H1 (cell line): ENCODE results near the gene POM121L2. TPM values are rescaled to one million over a fixed set of nuclear protein-coding genes. Genes with fewer than 3 reads are reported as not detected.

ENCODE experiments used
- CTCF ChIA-PET: fragments of 300-600 bp; sonication (Branson Sonifier 250); formaldehyde crosslinking; loops from one replicate; lab custom pipeline; 2021; ENCODE audit not compliant: partially characterized antibody; lab: Charles Lee
- POLR2A ChIA-PET: fragments of 300-600 bp; sonication (Branson Sonifier 250); formaldehyde crosslinking; loops from one replicate; lab custom pipeline; 2021; ENCODE audit warnings: inconsistent platforms; ENCODE audit not compliant: partially characterized antibody; lab: Charles Lee
- DNase-seq, 2 experiments: peaks; one replicate each; pipeline versions ENCODE4 v3.0.0 to v3.0.0-alpha.2; 2010 to 2022; ENCODE audit warnings: low spot score in 2 of 2, low read depth in 1 of 2, mixed read lengths in 1 of 2
- FAIRE-seq: peaks from 2 replicates; lab custom pipeline; 2011; peaks lifted over from hg19 to GRCh38; lab: Jason Lieb, UNC
- H2AFZ ChIP-seq: 2 replicates; pipeline ENCODE4 v1.8.1; 2012; ENCODE audit warnings: low read length, inconsistent platforms
- H2AK5ac ChIP-seq: 2 replicates; pipeline ENCODE4 v1.6.1; 2013; ENCODE audit warnings: low read depth, low read length
- H2BK120ac ChIP-seq: replicated peaks from 2 replicates; pipeline ENCODE3; 2013; ENCODE audit warnings: low read depth, low read length, inconsistent platforms
- H2BK12ac ChIP-seq: 2 replicates; pipeline ENCODE4 v1.6.1; 2013; ENCODE audit warnings: low read depth, low read length
- H2BK15ac ChIP-seq: 2 replicates; pipeline ENCODE4 v1.6.1; 2013; ENCODE audit warnings: low read length
- H2BK20ac ChIP-seq: 2 replicates; pipeline ENCODE4 v1.6.1; 2013; ENCODE audit warnings: low read length
- H2BK5ac ChIP-seq: 2 replicates; pipeline ENCODE4 v1.6.1; 2013; ENCODE audit warnings: low read depth, low read length
- H3K14ac ChIP-seq: 2 replicates; pipeline ENCODE4 v1.6.1; 2013; ENCODE audit warnings: inconsistent platforms; ENCODE audit not compliant: insufficient read length
- H3K18ac ChIP-seq: 2 replicates; pipeline ENCODE4 v1.6.1; 2013; ENCODE audit warnings: low read length; ENCODE audit errors: extremely low read depth
- H3K23ac ChIP-seq: 2 replicates; pipeline ENCODE4 v1.6.1; 2013; ENCODE audit warnings: inconsistent platforms; ENCODE audit not compliant: insufficient read length
- H3K23me2 ChIP-seq: 2 replicates; pipeline ENCODE4 v1.6.1; 2013; ENCODE audit warnings: low read depth, low read length
- H3K27ac ChIP-seq: 2 replicates; pipeline ENCODE4 v1.6.1; 2011; ENCODE audit warnings: low read depth, low read length, inconsistent platforms
- H3K27me3 ChIP-seq, 4 experiments: replicated peaks in 1 of 4; 1 replicate in 1 of 4; 2 replicates in 3 of 4; pipeline versions ENCODE4 v1.6.1 to v1.8.1; 2011 to 2013; ENCODE audit warnings: low read length in 3 of 4, mild to moderate bottlenecking in 3 of 4, inconsistent platforms in 2 of 4, mixed read lengths in 2 of 4, moderate library complexity in 1 of 4; ENCODE audit not compliant: control insufficient read depth in 3 of 4, insufficient read depth in 3 of 4; ENCODE audit errors: extremely low read depth in 1 of 4
- H3K36me3 ChIP-seq, 4 experiments: 2 replicates each; pipeline versions ENCODE4 v1.6.1 to v1.8.1; 2011 to 2013; ENCODE audit warnings: mild to moderate bottlenecking in 4 of 4, low read length in 3 of 4, moderate library complexity in 2 of 4, control low read depth in 1 of 4, inconsistent platforms in 1 of 4; ENCODE audit not compliant: insufficient read depth in 4 of 4, control insufficient read depth in 2 of 4
- H3K4ac ChIP-seq: replicated peaks from 2 replicates; pipeline ENCODE3; 2013; ENCODE audit warnings: low read length, low read depth, mixed read lengths, inconsistent platforms; ENCODE audit not compliant: insufficient read length
- H3K4me1 ChIP-seq, 4 experiments: replicated peaks in 1 of 4; 1 replicate in 1 of 4; 2 replicates in 3 of 4; pipeline versions ENCODE4 v1.6.1 to v1.8.1; 2011 to 2013; ENCODE audit warnings: low read length in 3 of 4, inconsistent platforms in 2 of 4, mixed read lengths in 1 of 4; ENCODE audit not compliant: insufficient read depth in 4 of 4, control insufficient read depth in 3 of 4
- H3K4me2 ChIP-seq, 2 experiments: 2 replicates each; pipeline versions ENCODE4 v1.6.1 to v1.8.1; 2011 to 2013; ENCODE audit warnings: low read depth in 2 of 2, low read length in 2 of 2, control low read depth in 1 of 2, inconsistent platforms in 1 of 2, mild to moderate bottlenecking in 1 of 2; ENCODE audit not compliant: insufficient read depth in 1 of 2
- H3K4me3 ChIP-seq, 4 experiments: fragments of 200-600, 300-600 bp in 1 of 4; sonication (generic), shearing (Covaris generic), sonication (Bioruptor Twin) in 1 of 4; 2 replicates each; pipeline versions ENCODE4 v1.5.1 to v1.8.1; 2011 to 2016; ENCODE audit warnings: low read length in 4 of 4, low read depth in 3 of 4, control low read depth in 2 of 4, inconsistent platforms in 2 of 4, mild to moderate bottlenecking in 2 of 4, mixed read lengths in 1 of 4, moderate library complexity in 1 of 4; ENCODE audit not compliant: insufficient read depth in 2 of 4; ENCODE audit errors: extremely low read depth in 1 of 4
- H3K56ac ChIP-seq: replicated peaks from 2 replicates; pipeline ENCODE3; 2013; ENCODE audit warnings: low read depth, mild to moderate bottlenecking, mixed read lengths, low read length, inconsistent platforms; ENCODE audit not compliant: insufficient read length
- H3K79me1 ChIP-seq: 2 replicates; pipeline ENCODE4 v1.6.1; 2013; ENCODE audit warnings: low read depth, low read length, control low read depth
- H3K79me2 ChIP-seq, 2 experiments: 2 replicates each; pipeline versions ENCODE4 v1.6.1 to v1.8.1; 2012 to 2013; ENCODE audit warnings: low read length in 2 of 2, mild to moderate bottlenecking in 2 of 2, inconsistent platforms in 1 of 2; ENCODE audit not compliant: insufficient read depth in 2 of 2, control insufficient read depth in 1 of 2
- H3K9ac ChIP-seq, 4 experiments: replicated peaks in 1 of 4; 1 replicate in 1 of 4; 2 replicates in 3 of 4; pipeline versions ENCODE4 v1.6.1 to v1.8.1; 2011 to 2013; ENCODE audit warnings: low read depth in 3 of 4, low read length in 3 of 4, control low read depth in 2 of 4, mild to moderate bottlenecking in 2 of 4, moderate library complexity in 2 of 4, inconsistent platforms in 1 of 4; ENCODE audit errors: extremely low read depth in 1 of 4
- H3K9me3 ChIP-seq, 2 experiments: 2 replicates each; pipeline versions ENCODE4 v1.6.1 to v1.8.1; 2012 to 2013; ENCODE audit warnings: mild to moderate bottlenecking in 2 of 2, moderate library complexity in 2 of 2, control low read depth in 1 of 2, inconsistent platforms in 1 of 2, low read depth in 1 of 2, low read length in 1 of 2, mixed read lengths in 1 of 2; ENCODE audit not compliant: insufficient read depth in 2 of 2
- H4K20me1 ChIP-seq, 2 experiments: replicated peaks in 1 of 2; 2 replicates each; pipeline versions ENCODE3 to v1.8.1; 2011 to 2013; ENCODE audit warnings: inconsistent platforms in 2 of 2, low read length in 2 of 2, mild to moderate bottlenecking in 1 of 2; ENCODE audit not compliant: insufficient read depth in 2 of 2, control insufficient read depth in 1 of 2
- H4K5ac ChIP-seq: 2 replicates; pipeline ENCODE4 v1.6.1; 2013; ENCODE audit warnings: low read length, low read depth, mixed read lengths, inconsistent platforms; ENCODE audit not compliant: insufficient read length
- H4K8ac ChIP-seq: 2 replicates; pipeline ENCODE4 v1.8.0; 2013; ENCODE audit warnings: mild to moderate bottlenecking, moderate library complexity, low read length, inconsistent platforms; ENCODE audit not compliant: insufficient read depth; ENCODE audit errors: extremely low read depth
- H4K91ac ChIP-seq: replicated peaks from 2 replicates; pipeline ENCODE3; 2013; ENCODE audit warnings: low read length, mixed read lengths, inconsistent platforms; ENCODE audit not compliant: insufficient read length
- CEBPB ChIP-seq: IDR thresholded peaks from 2 replicates; pipeline ENCODE4 v1.6.1; 2012; ENCODE audit warnings: low read depth, low read length
- EGR1 ChIP-seq: IDR thresholded peaks from 2 replicates; pipeline ENCODE4 v1.6.1; 2011; ENCODE audit warnings: low read depth, low read length, borderline replicate concordance
- EP300 ChIP-seq, 2 experiments: IDR thresholded peaks; 1 replicate in 1 of 2; 2 replicates in 1 of 2; pipeline ENCODE4 v1.6.1; 2011 to 2012; ENCODE audit warnings: low read depth in 2 of 2, low read length in 2 of 2, mild to moderate bottlenecking in 2 of 2, borderline replicate concordance in 1 of 2, inconsistent platforms in 1 of 2, moderate library complexity in 1 of 2
- HDAC2 ChIP-seq, 2 experiments: fragments of 300-600 bp in 1 of 2; sonication (generic) in 1 of 2; IDR thresholded peaks; 2 replicates each; pipeline ENCODE4 v1.6.1; 2011 to 2012; ENCODE audit warnings: low read depth in 2 of 2, low read length in 2 of 2, mild to moderate bottlenecking in 2 of 2, moderate library complexity in 2 of 2, borderline replicate concordance in 1 of 2, inconsistent platforms in 1 of 2
- MAFK ChIP-seq: IDR thresholded peaks from 2 replicates; pipeline ENCODE4 v1.6.1; 2012; ENCODE audit warnings: low read depth, mild to moderate bottlenecking, improper control_type of control experiment, low read length
- NANOG ChIP-seq: IDR thresholded peaks from 2 replicates; pipeline ENCODE4 v1.6.1; 2011; ENCODE audit warnings: low read length, low read depth, mild to moderate bottlenecking, inconsistent platforms; ENCODE audit not compliant: insufficient read depth, poor library complexity, severe bottlenecking
- SIN3A ChIP-seq, 2 experiments: IDR thresholded peaks in 1 of 2; conservative IDR thresholded peaks in 1 of 2; 2 replicates each; pipeline ENCODE4 v1.6.1; 2011 to 2012; ENCODE audit warnings: low read length in 2 of 2, improper control_type of control experiment in 1 of 2, low read depth in 1 of 2, mild to moderate bottlenecking in 1 of 2
- TBP ChIP-seq: IDR thresholded peaks from 2 replicates; pipeline ENCODE4 v1.6.1; 2011; ENCODE audit warnings: low read depth, low read length, improper control_type of control experiment
- YY1 ChIP-seq: IDR thresholded peaks from 2 replicates; pipeline ENCODE4 v1.6.1; 2011; ENCODE audit warnings: low read depth, mild to moderate bottlenecking, low read length
- WGBS, 2 experiments: shearing (Covaris generic) in 1 of 2; methylation state at CpG; one replicate each; pipeline versions ENCODE4 v1.1.6 to v1.1.7; 2013 to 2015; ENCODE audit warnings: low lambda C conversion rate in 2 of 2, mixed read lengths in 2 of 2, inconsistent platforms in 1 of 2, low coverage in 1 of 2, missing lambda C conversion rate in 1 of 2; ENCODE audit not compliant: insufficient replicate concordance in 2 of 2, insufficient coverage in 1 of 2, insufficient read length in 1 of 2; ENCODE audit errors: extremely low coverage in 1 of 2, missing lambda C conversion rate in 1 of 2; 5-methylcytosine and 5-hydroxymethylcytosine counted together
- polyA plus RNA-seq, 7 experiments: library from polyadenylated mRNA; depleted of rRNA in 3 of 7; stranded (reverse) in 5 of 7; unstranded in 2 of 7; fragments of >200 nt in 5 of 7; fragments of 200-250 nt in 2 of 7; gene quantifications; 1 replicate in 5 of 7; 2 replicates in 1 of 7; 4 replicates in 1 of 7; pipeline versions ENCODE4 v1.2.1 to v1.2.3, GENCODE V29; 2011 to 2013; ENCODE audit warnings: missing spikeins in 2 of 7, mixed read lengths in 2 of 7
- total RNA-seq: library from RNA; stranded (reverse); fragmentation: NEBNext Ultra II Directional; extraction: Animal tissue kit (Norgen Biotek cat#: 25700); gene quantifications from 2 replicates; pipeline ENCODE4 v1.2.1, GENCODE V29; 2021

POM121L2 gene
- total and polyA plus RNA-seq, 2 of the 8 experiments (the other 6 are each of a cell fraction or from before 2014, with no cell fraction given): 0.05 to 0.09 TPM

DNA sequence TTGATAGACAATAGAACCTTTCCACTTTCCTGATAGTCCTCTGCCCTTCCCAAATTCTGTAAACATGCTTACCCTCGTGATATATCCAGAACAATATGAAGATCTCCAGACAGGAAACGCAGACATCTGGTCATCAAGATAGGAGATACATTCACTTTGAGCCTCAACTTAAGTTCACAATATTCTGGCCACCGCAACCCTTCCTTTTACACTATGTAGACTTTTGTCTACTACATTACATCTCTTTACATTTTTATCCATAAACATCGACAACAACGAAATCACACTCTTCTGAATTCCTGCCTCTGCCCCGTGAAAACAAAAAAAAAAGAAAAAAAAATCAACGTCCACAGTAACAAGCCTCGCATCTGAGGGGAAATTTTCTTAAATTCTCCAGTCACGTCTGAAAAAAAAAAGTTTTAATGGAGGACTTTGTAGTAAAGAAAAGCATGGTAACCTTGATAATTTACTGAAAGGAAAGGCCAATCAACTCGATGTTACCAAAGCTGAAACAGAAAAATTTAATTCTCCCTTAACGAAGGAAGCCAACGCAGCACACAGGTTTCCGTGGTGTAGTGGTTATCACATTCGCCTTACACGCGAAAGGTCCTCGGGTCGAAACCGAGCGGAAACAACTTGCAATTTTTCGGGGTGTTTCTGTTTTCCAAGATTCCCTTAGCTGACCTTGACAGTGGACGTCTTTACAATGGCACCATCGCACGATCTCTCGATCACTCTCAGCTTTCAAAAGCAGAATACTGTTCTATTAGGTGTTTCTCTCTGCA lies 21.8 kb downstream of the POM121L2 start:
- no peak overlapping the region for H2BK120ac ChIP-seq
- H3K9me3 ChIP-seq: no peaks in the 10 kb centered on the region
- WGBS, 2 experiments: 9 to 100% methylated on average over 2 to 25 of the region's 25 CpGs
- ChIA-PET POLR2A (interaction anchor here (0.9 to 1.5 kb wide), 4 partner anchors 17 to 145 kb away, joined by 4 to 5 read pairs (median 4); a partner anchor contains a TSS), CTCF (interaction anchor here (1.0 to 1.9 kb wide), 3 partner anchors 11 to 39 kb away, joined by 3 to 7 read pairs (median 3); no protein-coding TSS in a partner anchor)
- H2BK5ac ChIP-seq: no peak overlapping the region
- H2BK15ac ChIP-seq: no peak overlapping the region
- H3K4me3 ChIP-seq: peak overlapping the region; percentile 45 to 74 (median 68); a peak in 7 of 8 replicates
- no peaks in the 10 kb centered on the region for H3K79me1 ChIP-seq
- H3K9ac ChIP-seq: peak overlapping the region in 2 of 4 experiments; percentile 33 to 43; a peak in 2 of 7 replicates
- H3K4me1 ChIP-seq: peaks cover 0 to 8% (median 3%) of the 10 kb centered on the region in 4 experiments; a peak in 3 of 7 replicates
- H3K36me3 ChIP-seq: no peaks in the 10 kb centered on the region
- H2AK5ac ChIP-seq: no peak overlapping the region
- peak overlapping the region; percentile 93 to 96 for H3K4me2 ChIP-seq
- H2AFZ ChIP-seq: no peak overlapping the region
- H3K18ac ChIP-seq: no peak overlapping the region
- no peak overlapping the region for H3K27ac ChIP-seq
- no peak overlapping the region for H3K56ac ChIP-seq
- DNase-seq (peak in 1 of 2 experiments; percentile 84), FAIRE-seq (peak; percentile 97)
- no peak overlapping the region for H3K4ac ChIP-seq
- H3K79me2 ChIP-seq: no peaks in the 10 kb centered on the region
- no peak overlapping the region for H4K8ac ChIP-seq
- H4K5ac ChIP-seq: no peak overlapping the region
- no peak overlapping the region for H3K23ac ChIP-seq
- peaks cover 3 to 58% (median 31%) of the 10 kb centered on the region in 4 experiments for H3K27me3 ChIP-seq
- no peak overlapping the region for H4K91ac ChIP-seq
- H2BK20ac ChIP-seq: no peak overlapping the region
- peaks cover 14% of the 10 kb centered on the region for H3K23me2 ChIP-seq
- no peak overlapping the region for H3K14ac ChIP-seq
- H2BK12ac ChIP-seq: no peak overlapping the region
- H4K20me1 ChIP-seq: no peaks in the 10 kb centered on the region
- TF ChIP-seq SIN3A (conservative IDR thresholded peaks at IDR 0.05 in 1 of 2, IDR thresholded peaks at IDR 0.05 in 1 of 2; ENCODE audit: low read depth in 1 of 2, low read length in 2 of 2) (0 out of 4 replicates have a peak, but pooled peaks of 1 of the 2 experiments have one; percentile 24), HDAC2 (IDR thresholded peaks at IDR 0.05; ENCODE audit: borderline replicate concordance in 1 of 2, low read depth in 2 of 2, low read length in 2 of 2) (0 out of 4 replicates have a peak, but pooled peaks of 1 of the 2 experiments have one; percentile 76), YY1 (no peak), TBP (peak; percentile 99), MAFK (peak; percentile 38; the same call in 1 of the 2 replicates), NANOG (no peak), CEBPB (peak; percentile 33; the same call in 1 of the 2 replicates), EGR1 (no peak), EP300 (IDR thresholded peaks at IDR 0.05; ENCODE audit: borderline replicate concordance in 1 of 2, low read depth in 2 of 2, low read length in 2 of 2) (no peak)
